Measurements from ENCODE around the gene UBE2J1. TPM values are rescaled to one million over a fixed set of nuclear protein-coding genes. Genes with fewer than 3 reads are reported as not detected.

The UBE2J1 gene
- total and polyA plus RNA-seq, 10 of the 15 experiments (the other 5 are each of a cell fraction or from before 2014, with no cell fraction given) = 48.7 to 131 (median 90.0) TPM

DNA sequence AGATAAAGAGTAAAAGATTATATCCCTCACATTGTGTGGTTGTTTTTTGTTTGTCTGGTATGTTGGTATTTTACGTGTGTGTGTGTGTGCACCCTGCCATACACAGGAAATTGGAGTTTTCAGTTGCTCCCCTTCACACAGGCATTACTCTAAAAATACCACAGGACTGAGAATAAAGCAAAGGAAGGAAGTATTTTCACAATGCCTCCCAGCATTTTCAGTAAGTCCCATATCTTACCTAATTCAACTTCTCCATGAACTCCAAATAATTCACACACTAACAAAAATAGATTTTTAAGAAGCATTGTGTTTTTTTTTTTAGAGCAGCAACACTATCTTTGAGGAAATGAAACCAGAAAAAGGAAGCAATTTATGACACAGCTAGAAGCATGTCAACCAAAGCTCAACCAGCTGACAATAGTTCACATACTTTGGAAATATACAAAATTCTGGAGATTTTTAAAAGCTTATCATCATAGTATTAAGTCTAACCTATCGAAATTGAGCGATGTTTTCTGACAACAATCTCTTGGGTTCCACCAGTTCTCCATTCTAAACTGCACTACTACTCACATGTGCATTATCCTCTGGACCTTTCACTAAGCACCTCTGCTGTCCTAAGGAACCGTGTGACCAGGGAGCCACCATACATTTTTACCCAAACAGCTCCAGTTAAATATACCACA lies 2.1 kb downstream of the UBE2J1 start (continued):
- TF ChIP-seq TCF3 (IDR thresholded peaks at IDR 0.05; ENCODE audit: borderline replicate concordance, insufficient read depth, low read depth, low read length) (no peak), NKRF (conservative IDR thresholded peaks at IDR 0.05) (no peak), SMAD5 (IDR thresholded peaks at IDR 0.05; ENCODE audit: low read depth) (no peak), ZBED1 (IDR thresholded peaks at IDR 0.05; ENCODE audit: borderline replicate concordance) (no peak), NR2C2 (IDR thresholded peaks at IDR 0.05; ENCODE audit: borderline replicate concordance, control insufficient read depth, insufficient read length, low read depth) (no peak), CEBPB (IDR thresholded peaks at IDR 0.05; ENCODE audit: borderline replicate concordance in 1 of 2, low read depth in 2 of 2, low read length in 2 of 2) (peak in 1 of 2 experiments; percentile 76; a peak in 1 of 4 replicates), IKZF2 (IDR thresholded peaks at IDR 0.05) (peak; percentile 62 to 65; a peak in 3 of 4 replicates), SREBF1 (IDR thresholded peaks at IDR 0.05; ENCODE audit: low read length) (no peak), MTA3 (IDR thresholded peaks at IDR 0.05; ENCODE audit: borderline replicate concordance, low read length) (peak; percentile 68; the same call in 1 of the 2 replicates), ZBTB4 (CRISPR knock-in tag; IDR thresholded peaks at IDR 0.05) (no peak), HCFC1 (IDR thresholded peaks at IDR 0.05; ENCODE audit: low read length) (no peak), SIX5 (IDR thresholded peaks at IDR 0.05; ENCODE audit: low read depth, low read length, severe bottlenecking) (no peak), MAX (IDR thresholded peaks at IDR 0.05; ENCODE audit: low read depth, low read length) (0 out of 2 replicates have a peak, but pooled peaks have one; percentile 18), ZNF24 (IDR thresholded peaks at IDR 0.05) (peak; percentile 31; the same call in 1 of the 2 replicates), SMC3 (IDR thresholded peaks at IDR 0.05; ENCODE audit: borderline replicate concordance, low read length) (no peak)
- TF ChIP-seq, protein P1, sequence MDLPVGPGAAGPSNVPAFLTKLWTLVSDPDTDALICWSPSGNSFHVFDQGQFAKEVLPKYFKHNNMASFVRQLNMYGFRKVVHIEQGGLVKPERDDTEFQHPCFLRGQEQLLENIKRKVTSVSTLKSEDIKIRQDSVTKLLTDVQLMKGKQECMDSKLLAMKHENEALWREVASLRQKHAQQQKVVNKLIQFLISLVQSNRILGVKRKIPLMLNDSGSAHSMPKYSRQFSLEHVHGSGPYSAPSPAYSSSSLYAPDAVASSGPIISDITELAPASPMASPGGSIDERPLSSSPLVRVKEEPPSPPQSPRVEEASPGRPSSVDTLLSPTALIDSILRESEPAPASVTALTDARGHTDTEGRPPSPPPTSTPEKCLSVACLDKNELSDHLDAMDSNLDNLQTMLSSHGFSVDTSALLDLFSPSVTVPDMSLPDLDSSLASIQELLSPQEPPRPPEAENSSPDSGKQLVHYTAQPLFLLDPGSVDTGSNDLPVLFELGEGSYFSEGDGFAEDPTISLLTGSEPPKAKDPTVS (IDR thresholded peaks at IDR 0.05; ENCODE audit: low read depth, low read length) = no peak
- TF ChIP-seq, protein P2, sequence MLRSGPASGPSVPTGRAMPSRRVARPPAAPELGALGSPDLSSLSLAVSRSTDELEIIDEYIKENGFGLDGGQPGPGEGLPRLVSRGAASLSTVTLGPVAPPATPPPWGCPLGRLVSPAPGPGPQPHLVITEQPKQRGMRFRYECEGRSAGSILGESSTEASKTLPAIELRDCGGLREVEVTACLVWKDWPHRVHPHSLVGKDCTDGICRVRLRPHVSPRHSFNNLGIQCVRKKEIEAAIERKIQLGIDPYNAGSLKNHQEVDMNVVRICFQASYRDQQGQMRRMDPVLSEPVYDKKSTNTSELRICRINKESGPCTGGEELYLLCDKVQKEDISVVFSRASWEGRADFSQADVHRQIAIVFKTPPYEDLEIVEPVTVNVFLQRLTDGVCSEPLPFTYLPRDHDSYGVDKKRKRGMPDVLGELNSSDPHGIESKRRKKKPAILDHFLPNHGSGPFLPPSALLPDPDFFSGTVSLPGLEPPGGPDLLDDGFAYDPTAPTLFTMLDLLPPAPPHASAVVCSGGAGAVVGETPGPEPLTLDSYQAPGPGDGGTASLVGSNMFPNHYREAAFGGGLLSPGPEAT (IDR thresholded peaks at IDR 0.05; ENCODE audit: low read depth) = no peak; the same call in 1 of the 2 replicates
- TF ChIP-seq, protein P3, sequence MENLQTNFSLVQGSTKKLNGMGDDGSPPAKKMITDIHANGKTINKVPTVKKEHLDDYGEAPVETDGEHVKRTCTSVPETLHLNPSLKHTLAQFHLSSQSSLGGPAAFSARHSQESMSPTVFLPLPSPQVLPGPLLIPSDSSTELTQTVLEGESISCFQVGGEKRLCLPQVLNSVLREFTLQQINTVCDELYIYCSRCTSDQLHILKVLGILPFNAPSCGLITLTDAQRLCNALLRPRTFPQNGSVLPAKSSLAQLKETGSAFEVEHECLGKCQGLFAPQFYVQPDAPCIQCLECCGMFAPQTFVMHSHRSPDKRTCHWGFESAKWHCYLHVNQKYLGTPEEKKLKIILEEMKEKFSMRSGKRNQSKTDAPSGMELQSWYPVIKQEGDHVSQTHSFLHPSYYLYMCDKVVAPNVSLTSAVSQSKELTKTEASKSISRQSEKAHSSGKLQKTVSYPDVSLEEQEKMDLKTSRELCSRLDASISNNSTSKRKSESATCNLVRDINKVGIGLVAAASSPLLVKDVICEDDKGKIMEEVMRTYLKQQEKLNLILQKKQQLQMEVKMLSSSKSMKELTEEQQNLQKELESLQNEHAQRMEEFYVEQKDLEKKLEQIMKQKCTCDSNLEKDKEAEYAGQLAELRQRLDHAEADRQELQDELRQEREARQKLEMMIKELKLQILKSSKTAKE (IDR thresholded peaks at IDR 0.05; ENCODE audit: low read depth, poor library complexity, severe bottlenecking) = peak; percentile 60
